ENCODE results near the gene STYXL2.

Gene STYXL2

GRCh38 chr1:167093846-167094516, at the start of gene STYXL2:
Gene STYXL2, plus strand, starts transcription at chr1:167094075. Its CDS starts 775 bp downstream, at chr1:167094850.
- no peak for DNase-seq (ENCODE audit: low read depth in 2 of 2)

GRCh38 chr1:167051907-167052306, 42.0 kb upstream of the STYXL2 start:
- DNase-seq (ENCODE audit: low read depth in 2 of 2) = no peak

- DNase-seq (ENCODE audit: low read depth in 2 of 2) = no peak
Observed at GRCh38 chr1:167052389-167052788, 41.5 kb upstream of the STYXL2 start.

GRCh38 chr1:167054531-167054930, 39.3 kb upstream of the STYXL2 start:
- DNase-seq (ENCODE audit: low read depth in 2 of 2) = no peak

- DNase-seq (ENCODE audit: low read depth in 2 of 2) = no peak
Observed at GRCh38 chr1:167054946-167055630, 38.8 kb upstream of the STYXL2 start.

GRCh38 chr1:167056529-167057231, 37.2 kb upstream of the STYXL2 start:
- DNase-seq (ENCODE audit: low read depth in 2 of 2) = no peak

- DNase-seq (ENCODE audit: low read depth in 2 of 2) = no peak
Observed at GRCh38 chr1:167057241-167057688, 36.6 kb upstream of the STYXL2 start.

- peak; percentile 43 to 45 for DNase-seq (ENCODE audit: low read depth in 2 of 2)
Observed at GRCh38 chr1:167059045-167059808, 34.6 kb upstream of the STYXL2 start.

GRCh38 chr1:167059809-167060107, 34.1 kb upstream of the STYXL2 start:
- DNase-seq (ENCODE audit: low read depth in 2 of 2) = no peak

GRCh38 chr1:167060141-167061072, 33.5 kb upstream of the STYXL2 start:
- DNase-seq (ENCODE audit: low read depth in 2 of 2) = no peak

GRCh38 chr1:167061073-167061464, 32.8 kb upstream of the STYXL2 start:
- DNase-seq (ENCODE audit: low read depth in 2 of 2) = no peak

- no peak for DNase-seq (ENCODE audit: low read depth in 2 of 2)
Observed at GRCh38 chr1:167064621-167065020, 29.3 kb upstream of the STYXL2 start.

- DNase-seq (ENCODE audit: low read depth in 2 of 2) = no peak
Observed at GRCh38 chr1:167065471-167065870, 28.4 kb upstream of the STYXL2 start.

- DNase-seq (ENCODE audit: low read depth in 2 of 2) = peak; percentile 53 to 64
Observed at GRCh38 chr1:167066333-167067122, 27.3 kb upstream of the STYXL2 start.

- no peak for DNase-seq (ENCODE audit: low read depth in 2 of 2)
Observed at GRCh38 chr1:167067904-167068303, 26.0 kb upstream of the STYXL2 start.

GRCh38 chr1:167068761-167069160, 25.1 kb upstream of the STYXL2 start:
- no peak for DNase-seq (ENCODE audit: low read depth in 2 of 2)

- no peak for DNase-seq (ENCODE audit: low read depth in 2 of 2)
Observed at GRCh38 chr1:167071286-167071685, 22.6 kb upstream of the STYXL2 start.

- DNase-seq (ENCODE audit: low read depth in 2 of 2) = no peak
Observed at GRCh38 chr1:167076136-167076710, 17.7 kb upstream of the STYXL2 start.

GRCh38 chr1:167077128-167077867, 16.6 kb upstream of the STYXL2 start:
- DNase-seq (ENCODE audit: low read depth in 2 of 2) = no peak

Data from stimulated activated CD8-positive, alpha-beta memory T cell treated with anti-CD3 and anti-CD28 coated beads, Interleukin-7, amount 100 ng/mL, for 4 hours (primary cell).